Hematopoietic multipotent progenitor cell treated with erythropoietin and hydrocortisone succinate and interleukin-3 and kit ligand, for 15 days (in vitro differentiated cells): Measurements from ENCODE around the gene SLC25A12.
"Not testable (repeated sequence)": the region's sequence is repeated elsewhere in the genome, so short reads cannot be mapped to it uniquely, and the experiment has no call there.

ENCODE experiments used
- DNase-seq: peaks from one replicate; pipeline ENCODE4 v3.0.0-alpha.2; 2015; ENCODE audit warnings: low spot score

The SLC25A12 gene

DNA sequence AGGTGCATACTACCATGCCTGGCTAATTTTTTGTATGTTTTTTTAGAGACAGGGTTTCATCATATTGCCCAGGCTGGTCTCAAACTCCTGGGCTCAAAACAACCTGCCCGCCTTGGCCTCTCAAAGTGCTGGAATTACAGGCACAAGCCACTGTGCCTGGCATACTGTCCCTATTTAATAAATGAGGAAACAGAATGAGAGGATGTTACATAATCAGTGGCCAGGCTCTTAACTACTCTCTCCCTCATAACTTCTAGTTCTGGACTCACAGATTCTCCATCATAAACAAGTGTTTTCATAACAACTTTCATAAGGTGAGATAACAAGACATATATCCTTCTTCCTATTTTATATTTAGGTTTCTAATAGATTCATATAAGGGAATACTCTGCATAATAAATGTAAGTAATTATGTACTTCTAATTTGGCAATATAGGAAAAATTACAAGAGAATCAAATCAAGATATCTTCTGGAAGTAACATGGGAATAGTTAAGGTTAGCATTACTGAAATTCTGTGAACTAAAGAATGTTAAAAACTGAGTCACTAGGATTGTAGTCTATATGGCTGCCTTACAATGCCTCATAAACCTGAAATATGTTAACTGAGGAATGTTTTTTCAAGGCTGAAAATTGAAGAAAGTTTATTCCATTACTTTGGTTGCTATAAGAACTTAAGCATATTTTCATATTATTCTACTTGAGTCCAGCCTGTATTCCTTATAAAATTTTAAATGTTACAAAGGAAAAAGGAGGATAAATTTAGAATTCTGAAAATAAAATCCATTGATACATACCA lies 71.3 kb downstream of the SLC25A12 start:
- DNase-seq, result no peak

GRCh38 chr2:171819453-171819852 lies 74.6 kb downstream of the SLC25A12 start:
- DNase-seq, result no peak

- no peak for DNase-seq
Observed at GRCh38 chr2:171814883-171815282, 79.2 kb downstream of the SLC25A12 start.

GRCh38 chr2:171814174-171814573 lies 79.9 kb downstream of the SLC25A12 start:
- DNase-seq, result no peak

- DNase-seq, result no peak
Observed at GRCh38 chr2:171813729-171814128, 80.3 kb downstream of the SLC25A12 start.

DNA sequence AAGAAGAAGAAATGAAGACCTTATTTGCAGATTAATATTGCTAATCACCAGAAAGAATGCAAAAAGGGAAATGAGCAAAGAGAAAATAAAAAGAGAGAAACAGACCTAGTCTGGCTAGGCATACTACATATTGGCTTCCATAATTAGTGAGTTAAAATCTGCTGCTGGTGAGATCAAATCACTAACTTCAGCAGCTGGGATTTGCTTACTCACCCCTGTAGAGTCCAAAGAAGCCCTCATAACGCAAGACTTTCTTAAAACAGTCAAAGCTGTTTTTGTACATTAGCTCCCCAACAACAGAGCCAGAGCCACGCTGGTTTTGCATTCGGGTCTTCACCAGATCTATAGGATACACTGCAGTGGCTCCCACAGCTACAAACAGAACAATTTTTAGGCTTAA lies 80.9 kb downstream of the SLC25A12 start:
- no peak for DNase-seq

DNA sequence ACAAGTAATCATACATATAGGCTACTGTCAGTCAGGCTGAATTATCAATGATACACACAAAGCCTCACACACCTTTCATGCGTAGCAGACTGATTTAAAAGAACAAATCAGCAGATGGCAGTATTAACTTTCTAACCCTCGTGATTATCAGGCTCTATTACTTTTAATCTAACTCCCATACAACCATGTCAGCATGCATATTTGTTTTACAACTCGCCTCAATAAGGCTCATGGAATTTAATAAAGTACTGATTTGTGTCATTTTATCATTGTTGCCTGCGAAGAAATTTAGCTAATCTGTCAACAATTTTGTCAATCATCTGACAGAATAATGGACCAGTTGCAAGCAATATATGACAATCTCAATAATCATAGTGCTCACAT lies 82.8 kb downstream of the SLC25A12 start:
- DNase-seq, result peak; percentile 26

DNA sequence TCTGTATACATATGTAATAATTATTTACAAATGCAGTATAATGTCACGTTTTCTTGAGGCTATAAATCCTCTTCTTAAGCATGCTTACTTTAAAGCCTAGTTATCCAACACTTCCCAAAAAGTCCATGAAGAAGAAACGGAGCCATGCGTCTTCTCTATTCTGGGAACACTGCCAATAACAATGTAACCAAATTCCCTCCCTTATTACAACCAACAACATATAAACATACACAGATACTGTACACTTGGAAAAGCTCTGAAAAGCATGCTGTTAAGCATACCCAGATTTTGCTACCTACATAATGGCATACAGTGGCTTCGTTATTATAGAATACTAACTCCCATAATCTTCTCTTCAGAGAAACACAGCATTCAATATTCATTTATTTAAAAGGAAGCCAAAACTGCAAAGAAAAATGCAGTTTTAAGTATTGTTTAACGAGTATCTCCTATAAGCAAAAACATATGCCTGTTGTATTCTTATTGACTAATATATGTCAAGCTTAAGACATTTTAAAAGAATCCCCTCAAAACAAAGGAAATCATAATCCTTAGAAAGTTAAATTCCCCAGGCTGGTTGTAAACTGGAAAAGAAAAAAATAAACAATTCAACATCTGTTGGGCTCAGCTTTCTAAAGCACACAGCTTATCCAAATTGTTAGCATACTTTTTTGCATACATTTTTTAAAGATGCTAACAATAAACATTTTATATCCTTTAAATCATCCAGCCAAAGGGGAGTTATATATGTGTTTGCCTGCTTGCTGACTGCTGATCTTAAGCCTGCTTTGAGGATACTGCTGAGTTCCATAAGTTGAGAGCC lies 83.4 kb downstream of the SLC25A12 start:
- DNase-seq, result no peak

- DNase-seq, result not testable (repeated sequence)
Observed at GRCh38 chr2:171808885-171809284, 85.2 kb downstream of the SLC25A12 start.

DNA sequence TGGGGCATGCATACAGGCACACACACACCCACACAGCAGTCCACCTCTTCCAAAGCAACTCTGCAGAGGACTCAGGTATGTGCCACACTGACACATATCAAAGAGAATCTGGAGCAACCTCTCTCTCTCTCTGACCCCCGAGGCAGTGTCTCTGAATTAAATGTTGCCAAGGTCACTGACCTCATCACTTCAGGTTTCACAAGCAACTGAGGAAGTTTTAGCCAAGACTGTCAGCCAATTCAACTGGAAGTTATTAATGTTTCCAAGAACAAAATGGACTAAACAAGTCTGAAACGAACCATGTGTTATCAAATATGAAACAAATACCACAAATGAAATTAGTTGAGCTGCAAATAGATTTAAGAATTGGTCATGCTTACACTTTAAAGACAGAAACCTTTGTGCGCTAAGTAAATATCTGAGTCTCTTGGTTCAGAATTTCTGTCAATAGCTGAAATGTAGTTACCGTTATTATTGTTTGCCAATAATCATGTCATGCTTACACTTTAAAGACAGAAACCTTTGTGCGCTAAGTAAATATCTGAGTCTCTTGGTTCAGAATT lies 86.1 kb downstream of the SLC25A12 start:
- DNase-seq, result no peak

DNA sequence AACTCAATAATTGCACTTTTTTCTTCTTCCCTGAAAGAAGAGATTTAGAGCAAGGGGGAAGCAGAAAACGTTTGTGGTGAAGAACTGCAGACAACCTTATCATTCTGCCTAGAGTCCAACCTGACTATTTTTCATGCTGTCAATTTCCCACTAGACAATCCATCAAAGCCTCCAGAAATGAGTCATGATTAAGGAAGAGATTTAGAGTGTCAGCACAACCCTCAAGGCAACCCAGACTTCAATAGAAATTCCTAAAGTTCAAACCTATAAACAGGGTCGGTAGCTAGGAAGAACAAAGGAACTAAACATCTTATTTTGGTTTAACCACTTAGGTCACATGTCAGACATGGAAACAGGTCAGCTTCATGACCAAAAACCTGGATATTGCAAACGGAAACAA lies 86.9 kb downstream of the SLC25A12 start:
- DNase-seq, result no peak

DNA sequence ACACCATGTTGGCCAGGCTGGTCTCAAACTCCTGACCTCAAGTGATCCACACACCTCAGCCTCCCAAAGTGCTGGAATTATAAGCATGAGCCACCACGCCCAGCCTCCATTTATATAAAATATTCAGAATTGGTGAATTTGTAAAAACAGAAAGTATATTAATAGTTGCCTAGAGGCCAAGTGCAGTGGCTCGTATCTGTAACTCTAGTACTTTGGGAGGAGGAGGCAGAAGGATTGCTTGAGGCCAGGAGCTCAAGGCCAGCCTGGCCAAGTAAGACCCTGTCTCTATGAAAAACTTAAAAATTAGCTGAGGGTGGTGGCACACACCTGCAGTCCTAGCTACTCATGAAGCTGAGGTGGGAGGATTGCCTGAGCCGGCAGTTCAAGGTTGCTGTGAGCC lies 89.6 kb downstream of the SLC25A12 start:
- no peak for DNase-seq

GRCh38 chr2:171803757-171804156 lies 90.3 kb downstream of the SLC25A12 start:
- DNase-seq, result no peak

DNA sequence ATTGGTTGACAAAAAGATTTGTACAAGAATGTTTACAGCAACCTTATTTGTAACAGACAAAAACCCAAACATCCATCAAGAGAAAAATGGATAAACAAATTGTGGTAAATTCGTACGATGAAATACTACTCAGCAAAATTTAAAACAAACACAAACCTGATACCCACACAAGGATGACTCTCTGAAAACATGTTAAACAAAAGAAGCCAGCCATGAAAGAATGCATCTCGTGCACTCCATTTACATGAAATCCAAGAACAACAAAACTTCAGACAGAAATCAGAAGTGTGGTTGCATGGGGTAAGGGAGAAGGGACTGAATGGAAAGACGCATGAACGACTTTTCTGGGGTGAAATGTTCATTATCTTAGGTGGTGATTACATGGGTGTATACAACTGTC lies 93.4 kb downstream of the SLC25A12 start:
- DNase-seq, result no peak

DNA sequence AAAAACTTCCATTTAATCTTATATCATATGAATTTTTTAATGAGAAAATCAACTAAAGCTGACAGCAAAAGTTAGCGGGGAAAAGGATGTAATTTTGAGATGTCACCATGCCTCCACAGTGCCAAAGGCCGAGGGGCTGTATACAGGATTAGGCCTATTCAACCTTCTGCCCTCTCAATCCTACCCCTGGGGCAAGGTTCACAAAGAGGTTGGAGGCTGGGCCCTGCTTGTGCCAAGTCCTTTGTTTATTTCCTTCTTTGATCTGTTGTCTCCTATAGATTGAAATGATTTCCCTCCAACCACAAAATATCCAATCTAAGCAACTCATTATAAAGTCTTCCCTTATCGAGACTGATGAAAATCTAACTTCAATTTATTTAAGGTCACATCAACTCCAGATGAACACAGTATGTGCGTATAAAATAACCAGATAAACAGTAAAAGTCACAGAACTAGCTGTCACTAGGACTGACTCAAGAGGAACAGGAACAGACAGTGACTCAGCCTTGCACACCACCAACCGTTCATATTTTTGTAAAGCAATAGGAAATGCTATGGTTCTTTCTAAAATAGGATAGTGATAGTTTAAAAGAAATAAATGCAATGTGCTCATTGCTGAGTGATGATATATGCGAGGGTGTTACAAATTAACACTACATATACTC lies 95.8 kb downstream of the SLC25A12 start:
- no peak for DNase-seq

DNA sequence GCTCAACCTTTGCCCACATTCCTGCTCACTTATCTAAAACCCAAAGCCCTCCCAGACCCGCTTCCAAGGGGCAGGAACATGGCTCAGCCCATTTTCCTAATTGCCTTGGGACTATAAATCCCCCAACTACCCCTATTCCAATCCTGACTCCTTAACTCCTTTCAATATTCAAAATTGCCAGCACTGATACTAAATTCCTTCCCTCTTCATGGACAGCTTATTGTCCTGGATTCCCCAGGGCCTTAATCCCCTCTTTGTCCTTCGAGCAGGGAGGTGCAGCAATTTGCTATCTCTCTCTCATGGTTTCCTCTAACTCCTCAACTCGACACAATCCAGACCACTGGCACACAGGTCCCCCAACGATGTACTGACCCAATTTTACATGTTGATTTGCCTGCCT lies 99.1 kb downstream of the SLC25A12 start:
- no peak for DNase-seq

- DNase-seq, result no peak
Observed at GRCh38 chr2:171793691-171794678, 100.1 kb downstream of the SLC25A12 start.

DNA sequence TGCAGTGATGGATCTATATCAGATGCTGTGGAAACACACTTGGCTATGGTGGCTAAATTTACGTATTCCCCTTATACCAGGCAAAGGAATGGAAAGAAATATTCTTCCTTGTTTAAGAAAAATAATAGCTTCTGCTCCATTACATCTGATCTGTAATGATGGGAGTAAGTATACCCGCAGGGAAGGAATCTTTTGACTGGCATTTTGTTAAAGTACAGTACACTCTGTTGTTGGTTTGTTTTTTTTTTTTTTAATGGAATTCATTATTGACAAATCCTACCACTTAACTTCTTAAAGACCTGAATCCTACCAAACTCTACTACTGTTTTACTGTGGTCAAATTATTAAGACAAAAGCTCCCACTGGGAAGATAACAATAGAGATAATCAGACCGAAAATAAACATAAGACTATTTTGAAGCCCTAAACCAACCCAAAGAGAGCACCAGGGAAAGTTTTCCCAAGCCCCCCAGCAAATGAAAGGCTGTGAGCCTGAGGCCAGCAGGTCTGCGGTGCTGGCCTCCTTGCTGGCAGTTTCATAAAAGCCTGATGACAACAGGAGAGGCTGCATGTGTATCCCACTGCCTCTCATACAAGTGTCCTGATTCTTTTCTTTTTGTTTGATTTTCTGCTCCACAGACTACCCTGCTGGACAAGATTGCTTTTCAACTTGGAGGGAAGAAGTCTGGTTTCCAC lies 101.0 kb downstream of the SLC25A12 start:
- DNase-seq, result no peak

DNA sequence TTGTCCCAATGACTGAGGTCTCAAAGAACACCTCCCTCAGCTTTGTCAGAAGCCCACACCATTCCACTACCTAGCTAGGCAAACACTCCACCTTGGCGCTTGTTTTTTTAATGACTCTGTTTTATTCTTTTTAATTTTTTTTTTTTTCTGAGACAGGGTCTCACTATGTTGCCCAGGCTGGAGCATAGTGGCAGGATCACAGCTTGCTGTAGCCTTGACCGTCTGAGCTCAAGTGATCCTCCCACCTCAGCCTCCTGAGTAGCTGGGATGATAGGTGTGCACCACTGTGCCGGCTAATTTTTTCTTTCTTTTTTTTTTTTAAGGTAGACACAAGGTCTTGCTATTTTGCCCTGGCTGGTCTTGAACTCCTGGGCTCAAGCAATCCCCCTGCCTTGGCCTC lies 101.9 kb downstream of the SLC25A12 start:
- DNase-seq, result no peak

DNA sequence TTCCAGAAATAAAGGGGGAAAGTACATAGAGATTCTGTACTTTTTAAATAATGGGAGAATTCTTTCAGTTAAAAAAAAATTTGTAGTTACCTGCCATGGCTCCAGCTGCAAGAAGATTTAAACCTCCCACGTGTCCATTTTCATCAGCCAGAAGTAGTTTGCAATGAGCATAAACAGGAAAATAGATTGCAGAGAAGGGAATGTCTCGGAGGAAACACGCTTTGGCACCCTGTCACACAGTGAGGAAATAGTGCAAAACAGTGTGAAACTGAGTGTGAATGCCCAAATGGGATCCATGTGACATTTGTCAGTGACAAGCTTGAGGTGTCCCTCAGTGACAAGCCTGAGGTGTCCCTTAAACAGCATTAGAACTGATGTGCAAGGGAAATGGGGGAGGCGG lies 102.7 kb downstream of the SLC25A12 start:
- DNase-seq, result no peak

DNA sequence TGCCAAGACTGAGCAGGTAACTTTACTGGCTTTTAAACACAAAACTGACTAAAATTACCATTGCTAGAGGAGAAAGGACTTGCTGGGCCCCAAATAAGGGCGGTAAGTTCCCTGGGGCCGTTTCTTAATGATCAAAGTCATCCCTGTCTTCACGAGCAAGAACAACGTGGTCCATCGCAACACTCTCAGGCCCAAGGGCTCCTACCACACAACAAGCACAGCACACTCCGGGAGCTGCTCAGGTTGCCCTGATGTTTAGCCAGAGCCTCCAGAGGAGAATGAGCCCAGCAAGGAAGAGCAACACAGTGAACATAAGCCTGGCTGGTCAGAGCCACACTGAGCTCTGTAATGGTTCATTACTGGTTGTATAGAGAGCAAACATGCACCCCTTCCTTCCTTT lies 104.1 kb downstream of the SLC25A12 start:
- DNase-seq, result no peak
